Esophagus squamous epithelium (tissue), 4 donors: ENCODE results near the gene PREX1.

Experiments used
- POLR2A ChIP-seq, 4 donors: fragments of 450-650 bp; IDR thresholded peaks; one replicate each; pipeline ENCODE4 v1.6.1; 2017; ENCODE audit warnings: antibody characterized with exemption in 4 of 4, mild to moderate bottlenecking in 4 of 4, moderate library complexity in 3 of 4
- TF ChIP-seq, protein P1 (sequence below), 6 experiments: fragments of 450-650 bp in 4 of 6; fragments of 200-600 bp in 2 of 6; sonication (generic) in 2 of 6; IDR thresholded peaks; one replicate each; pipeline ENCODE4 v1.5.1; 2016 to 2019; ENCODE audit warnings: antibody characterized with exemption in 6 of 6, mild to moderate bottlenecking in 4 of 6, moderate library complexity in 4 of 6

DNA sequence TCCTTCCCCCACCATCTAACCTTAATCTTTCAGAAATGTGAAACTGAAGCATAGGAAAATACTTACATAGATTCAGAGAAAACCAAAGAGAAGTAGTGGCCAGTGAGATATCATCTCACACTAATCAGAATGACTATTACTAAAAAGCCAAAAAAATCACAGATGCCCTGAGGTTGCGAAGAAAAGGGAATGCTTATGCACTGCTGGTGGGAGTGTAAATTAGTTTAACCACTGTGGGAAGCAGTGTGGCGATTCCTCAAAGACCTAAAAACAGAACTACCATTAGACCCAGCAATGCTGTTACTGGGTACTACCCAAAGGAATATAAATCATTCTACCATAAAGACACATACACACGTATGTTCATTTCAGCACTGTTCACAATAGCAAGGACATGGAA, 9.2 kb upstream of the PREX1 start:
- TF ChIP-seq, protein P1, sequence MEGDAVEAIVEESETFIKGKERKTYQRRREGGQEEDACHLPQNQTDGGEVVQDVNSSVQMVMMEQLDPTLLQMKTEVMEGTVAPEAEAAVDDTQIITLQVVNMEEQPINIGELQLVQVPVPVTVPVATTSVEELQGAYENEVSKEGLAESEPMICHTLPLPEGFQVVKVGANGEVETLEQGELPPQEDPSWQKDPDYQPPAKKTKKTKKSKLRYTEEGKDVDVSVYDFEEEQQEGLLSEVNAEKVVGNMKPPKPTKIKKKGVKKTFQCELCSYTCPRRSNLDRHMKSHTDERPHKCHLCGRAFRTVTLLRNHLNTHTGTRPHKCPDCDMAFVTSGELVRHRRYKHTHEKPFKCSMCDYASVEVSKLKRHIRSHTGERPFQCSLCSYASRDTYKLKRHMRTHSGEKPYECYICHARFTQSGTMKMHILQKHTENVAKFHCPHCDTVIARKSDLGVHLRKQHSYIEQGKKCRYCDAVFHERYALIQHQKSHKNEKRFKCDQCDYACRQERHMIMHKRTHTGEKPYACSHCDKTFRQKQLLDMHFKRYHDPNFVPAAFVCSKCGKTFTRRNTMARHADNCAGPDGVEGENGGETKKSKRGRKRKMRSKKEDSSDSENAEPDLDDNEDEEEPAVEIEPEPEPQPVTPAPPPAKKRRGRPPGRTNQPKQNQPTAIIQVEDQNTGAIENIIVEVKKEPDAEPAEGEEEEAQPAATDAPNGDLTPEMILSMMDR (IDR thresholded peaks at IDR 0.05): no peak
- no peak for TF ChIP-seq POLR2A (IDR thresholded peaks at IDR 0.05)
